Endodermal cell (in vitro differentiated cells): ENCODE measurements around the gene FAM193A. TPM values are rescaled to one million over a fixed set of nuclear protein-coding genes. Genes with fewer than 3 reads are reported as not detected.

Experiments
- DNase-seq: peaks from one replicate; pipeline ENCODE4 v3.0.0-alpha.2; 2017
- H3K27ac ChIP-seq: 2 replicates; pipeline ENCODE4 v1.5.1; 2013; ENCODE audit warnings: mild to moderate bottlenecking, low read depth, low read length, moderate library complexity
- H3K27me3 ChIP-seq: 2 replicates; pipeline ENCODE4 v1.6.1; 2013; ENCODE audit warnings: mild to moderate bottlenecking, low read length, moderate library complexity; ENCODE audit not compliant: insufficient read depth, control insufficient read depth, poor library complexity, severe bottlenecking
- H3K36me3 ChIP-seq: 2 replicates; pipeline ENCODE4 v1.7.0; 2013; ENCODE audit warnings: mild to moderate bottlenecking, low read length, moderate library complexity; ENCODE audit not compliant: control insufficient read depth, insufficient read depth
- H3K4me1 ChIP-seq: one replicate; pipeline ENCODE4 v1.7.0; 2013; ENCODE audit warnings: low read length; ENCODE audit not compliant: control insufficient read depth, insufficient read depth
- H3K4me3 ChIP-seq: 2 replicates; pipeline ENCODE4 v1.5.1; 2013; ENCODE audit warnings: mild to moderate bottlenecking, low read length, moderate library complexity
- H3K9ac ChIP-seq: 2 replicates; pipeline ENCODE4 v1.6.1; 2013; ENCODE audit warnings: mild to moderate bottlenecking, low read length, moderate library complexity; ENCODE audit not compliant: poor library complexity, severe bottlenecking; ENCODE audit errors: extremely low read depth
- H3K9me3 ChIP-seq: 2 replicates; pipeline ENCODE4 v1.6.1; 2013; ENCODE audit warnings: mild to moderate bottlenecking, low read length, moderate library complexity; ENCODE audit not compliant: control insufficient read depth
- H3K27ac Mint-ChIP-seq: 2 replicates; pipeline ENCODE4 v1.8.0; 2020; ENCODE audit warnings: mixed read lengths
- H3K27me3 Mint-ChIP-seq: 2 replicates; pipeline ENCODE4 v1.8.0; 2021; ENCODE audit warnings: mild to moderate bottlenecking, mixed read lengths; ENCODE audit not compliant: insufficient read depth
- H3K36me3 Mint-ChIP-seq: 2 replicates; pipeline ENCODE4 v1.8.0; 2020; ENCODE audit warnings: low read depth, mixed read lengths
- H3K4me1 Mint-ChIP-seq: 2 replicates; pipeline ENCODE4 v1.8.0; 2020; ENCODE audit warnings: mixed read lengths
- H3K4me3 Mint-ChIP-seq: 2 replicates; pipeline ENCODE4 v1.8.0; 2020; ENCODE audit warnings: mild to moderate bottlenecking, moderate library complexity, mixed read lengths
- H3K9me3 Mint-ChIP-seq: 2 replicates; pipeline ENCODE4 v1.8.0; 2020; ENCODE audit warnings: mild to moderate bottlenecking, mixed read lengths
- WGBS, 2 experiments: methylation state at CpG; one replicate each; pipeline versions ENCODE4 v1.1.5 to v1.1.7; 2013; ENCODE audit warnings: missing lambda C conversion rate in 2 of 2, mixed read lengths in 1 of 2; ENCODE audit not compliant: insufficient coverage in 1 of 2, insufficient read length in 1 of 2; 5-methylcytosine and 5-hydroxymethylcytosine counted together
- total RNA-seq, 2 donors: library from RNA; stranded (reverse); fragmentation: NEBNext Ultra II Directional in 1 of 2; extraction: Animal tissue kit (Norgen Biotek cat#: 25700) in 1 of 2; gene quantifications; 2 replicates in 1 of 2; 3 replicates in 1 of 2; pipeline ENCODE4 v1.2.1, GENCODE V29; 2021
- TF ChIP-seq, protein P1 (sequence below): fragments of 200-600 bp; sonication (generic); conservative IDR thresholded peaks from 2 replicates; pipeline ENCODE4 v1.5.0; 2021; ENCODE audit warnings: antibody characterized with exemption, mild to moderate bottlenecking

The FAM193A gene
- total RNA-seq, 2 donors from 2014 or later, result 32.1 to 39.0 TPM

DNA sequence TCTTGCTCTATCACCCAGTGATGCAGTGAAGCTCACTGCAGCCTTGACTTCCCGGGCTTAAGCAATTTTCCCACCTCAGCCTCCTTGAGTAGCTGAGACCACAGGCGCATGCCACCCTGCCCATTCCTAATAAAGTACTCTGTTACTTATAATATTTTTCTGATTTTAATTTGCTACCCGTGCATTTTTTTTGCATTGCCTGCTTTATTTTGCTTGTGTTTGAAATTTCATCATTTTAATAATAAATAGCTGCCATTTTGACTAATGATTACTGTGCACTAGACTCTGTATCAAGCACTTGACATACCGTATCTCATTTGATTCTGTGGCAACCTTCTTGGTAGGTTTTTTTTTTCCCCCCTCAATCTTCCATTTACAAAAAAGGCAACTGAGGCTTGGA lies 41.7 kb downstream of the FAM193A start:
- DNase-seq, result peak; percentile 22
- 94 to 100% methylated on average over 1 to 4 of the region's 4 CpGs for whole genome bisulfite sequencing, 2 experiments
- Histone ChIP-seq H3K9me3 (peaks cover 18% of the 10 kb centered on the region), H3K4me3 (no peak overlapping the region), H3K27me3 (no peaks in the 10 kb centered on the region), H3K9ac (no peak overlapping the region), H3K27ac (no peak overlapping the region), H3K36me3 (peaks cover 20% of the 10 kb centered on the region), H3K4me1 (no peaks in the 10 kb centered on the region)
- TF ChIP-seq, protein P1, sequence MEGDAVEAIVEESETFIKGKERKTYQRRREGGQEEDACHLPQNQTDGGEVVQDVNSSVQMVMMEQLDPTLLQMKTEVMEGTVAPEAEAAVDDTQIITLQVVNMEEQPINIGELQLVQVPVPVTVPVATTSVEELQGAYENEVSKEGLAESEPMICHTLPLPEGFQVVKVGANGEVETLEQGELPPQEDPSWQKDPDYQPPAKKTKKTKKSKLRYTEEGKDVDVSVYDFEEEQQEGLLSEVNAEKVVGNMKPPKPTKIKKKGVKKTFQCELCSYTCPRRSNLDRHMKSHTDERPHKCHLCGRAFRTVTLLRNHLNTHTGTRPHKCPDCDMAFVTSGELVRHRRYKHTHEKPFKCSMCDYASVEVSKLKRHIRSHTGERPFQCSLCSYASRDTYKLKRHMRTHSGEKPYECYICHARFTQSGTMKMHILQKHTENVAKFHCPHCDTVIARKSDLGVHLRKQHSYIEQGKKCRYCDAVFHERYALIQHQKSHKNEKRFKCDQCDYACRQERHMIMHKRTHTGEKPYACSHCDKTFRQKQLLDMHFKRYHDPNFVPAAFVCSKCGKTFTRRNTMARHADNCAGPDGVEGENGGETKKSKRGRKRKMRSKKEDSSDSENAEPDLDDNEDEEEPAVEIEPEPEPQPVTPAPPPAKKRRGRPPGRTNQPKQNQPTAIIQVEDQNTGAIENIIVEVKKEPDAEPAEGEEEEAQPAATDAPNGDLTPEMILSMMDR, result no peak
- H3K36me3 Mint-ChIP-seq, result peaks cover 35% of the 10 kb centered on the region
- H3K9me3 Mint-ChIP-seq, result peaks cover 17% of the 10 kb centered on the region
- no peak overlapping the region for H3K27ac Mint-ChIP-seq
- H3K4me3 Mint-ChIP-seq, result no peak overlapping the region
- H3K27me3 Mint-ChIP-seq, result no peaks in the 10 kb centered on the region
- peaks cover 19% of the 10 kb centered on the region for H3K4me1 Mint-ChIP-seq

DNA sequence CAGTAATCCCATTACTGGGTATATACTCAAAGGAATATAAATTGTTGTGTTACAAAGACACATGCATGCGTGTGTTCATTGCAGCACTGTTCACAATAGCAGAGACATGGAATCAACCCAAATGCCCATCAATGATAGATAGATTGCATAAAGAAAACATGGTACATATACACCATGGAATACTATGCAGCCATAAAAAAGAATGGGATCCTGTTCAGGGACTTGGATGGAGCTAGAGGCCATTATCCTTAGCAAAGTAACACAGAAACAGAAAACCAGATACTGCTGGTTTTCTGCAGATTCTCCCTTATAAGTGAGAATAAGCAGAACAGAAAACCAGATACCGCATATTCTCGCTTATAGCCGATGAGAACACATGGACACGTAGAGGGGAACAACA lies 43.5 kb downstream of the FAM193A start:
- Mint-ChIP-seq H3K4me3 (no peak overlapping the region), H3K36me3 (peaks cover 34% of the 10 kb centered on the region), H3K9me3 (peaks cover 17% of the 10 kb centered on the region), H3K27me3 (no peaks in the 10 kb centered on the region), H3K27ac (no peak overlapping the region), H3K4me1 (peaks cover 15% of the 10 kb centered on the region)
- 92 to 98% methylated on average over 5 of the region's 5 CpGs for WGBS, 2 experiments
- H3K9me3 ChIP-seq, result peaks cover 18% of the 10 kb centered on the region
- no peaks in the 10 kb centered on the region for H3K4me1 ChIP-seq
- peak; percentile 3 for DNase-seq
- H3K27me3 ChIP-seq, result no peaks in the 10 kb centered on the region
- no peak overlapping the region for H3K9ac ChIP-seq
- H3K4me3 ChIP-seq, result no peak overlapping the region
- TF ChIP-seq, protein P1, result no peak
- H3K27ac ChIP-seq, result no peak overlapping the region
- peaks cover 18% of the 10 kb centered on the region for H3K36me3 ChIP-seq

DNA sequence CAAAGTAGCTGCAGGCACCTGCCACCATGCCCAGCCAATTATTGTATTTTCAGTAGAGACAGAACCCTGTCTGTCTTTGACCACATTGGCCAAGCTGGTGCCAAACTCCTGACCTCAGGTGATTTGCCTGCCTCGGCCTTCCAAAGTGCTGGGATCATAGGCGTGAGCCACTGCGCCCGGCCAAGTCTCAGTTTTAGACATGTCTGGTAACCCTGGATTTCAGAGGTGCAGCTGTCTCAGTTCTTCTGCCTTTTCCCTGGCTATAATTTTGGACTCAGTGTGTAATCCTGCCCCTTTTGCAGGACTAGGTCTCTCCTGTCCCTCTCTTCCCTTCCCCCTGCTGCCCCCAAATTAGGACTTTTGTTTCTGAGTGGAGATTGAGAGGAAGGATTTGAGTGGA lies 46.6 kb downstream of the FAM193A start:
- peaks cover 14% of the 10 kb centered on the region for H3K36me3 ChIP-seq
- TF ChIP-seq, protein P1, result no peak
- Mint-ChIP-seq H3K9me3 (peaks cover 17% of the 10 kb centered on the region), H3K4me1 (peaks cover 18% of the 10 kb centered on the region), H3K27ac (peak overlapping the region; percentile 41), H3K27me3 (no peaks in the 10 kb centered on the region), H3K36me3 (peaks cover 23% of the 10 kb centered on the region), H3K4me3 (no peak overlapping the region)
- H3K27ac ChIP-seq, result no peak overlapping the region
- no peaks in the 10 kb centered on the region for H3K4me1 ChIP-seq
- peaks cover 18% of the 10 kb centered on the region for H3K9me3 ChIP-seq
- H3K4me3 ChIP-seq, result no peak overlapping the region
- DNase-seq, result no peak
- 94% methylated on average over 4 of the region's 4 CpGs; no CpG with 5 or more reads in 1 of the 2 experiments for WGBS, 2 experiments
- no peak overlapping the region for H3K9ac ChIP-seq
- no peaks in the 10 kb centered on the region for H3K27me3 ChIP-seq
